HG03095 (cell line): ENCODE measurements around the gene SPRR2F.
"Not testable (repeated sequence)": the region's sequence is repeated elsewhere in the genome, so short reads cannot be mapped to it uniquely, and the experiment has no call there.

Experiments
- ATAC-seq: cut with Tn5 transposase; IDR thresholded peaks from one replicate; pipeline ENCODE4 v1.9.1; 2021; ENCODE audit warnings: moderate library complexity; ENCODE audit not compliant: unreplicated experiment

SPRR2F gene, protein sequence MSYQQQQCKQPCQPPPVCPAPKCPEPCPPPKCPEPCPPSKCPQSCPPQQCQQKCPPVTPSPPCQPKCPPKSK

DNA sequence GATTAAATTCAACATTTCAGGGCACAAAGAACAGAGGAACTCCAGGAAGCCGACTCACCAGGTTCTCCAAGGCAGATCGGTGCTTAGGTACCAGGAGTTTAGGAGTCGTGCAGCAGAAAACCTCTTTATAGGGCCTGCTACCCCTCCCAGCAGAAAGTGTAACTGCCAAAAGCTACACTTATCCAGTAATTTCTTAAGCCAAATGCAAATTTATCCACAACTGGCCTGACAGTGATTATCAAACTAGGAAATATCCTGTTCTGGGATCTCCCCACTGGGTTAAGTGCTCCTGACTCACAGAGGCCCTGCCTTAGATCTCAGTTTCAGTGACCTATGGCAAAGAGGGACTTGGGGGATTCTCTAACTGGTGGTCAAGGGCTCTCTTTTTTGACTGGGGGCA is at the start of gene SPRR2F:
SPRR2F (minus strand) TSS at position 101 of the 400 bp plus-strand sequence. CDS start 783 bp downstream, outside the sequence.
- ATAC-seq, result no peak

GRCh38 chr1:153155541-153155940 is 42.2 kb upstream of the SPRR2F start:
- ATAC-seq, result no peak

- ATAC-seq, result no peak
These were observed 39.2 kb upstream of the SPRR2F start for GRCh38 chr1:153152481-153152880.

- no peak for ATAC-seq
These were observed 37.5 kb upstream of the SPRR2F start, which contains the start of gene SPRR2G for GRCh38 chr1:153150846-153151245. Gene SPRR2G (minus strand): TSS chr1:153150890. CDS start chr1:153150110, 780 bp downstream.

- no peak for ATAC-seq
These were observed 28.1 kb upstream of the SPRR2F start for GRCh38 chr1:153141377-153141776.

GRCh38 chr1:153140484-153140883 is 27.2 kb upstream of the SPRR2F start:
- no peak for ATAC-seq

- no peak for ATAC-seq
These were observed 20.4 kb upstream of the SPRR2F start for GRCh38 chr1:153133743-153134142.

DNA sequence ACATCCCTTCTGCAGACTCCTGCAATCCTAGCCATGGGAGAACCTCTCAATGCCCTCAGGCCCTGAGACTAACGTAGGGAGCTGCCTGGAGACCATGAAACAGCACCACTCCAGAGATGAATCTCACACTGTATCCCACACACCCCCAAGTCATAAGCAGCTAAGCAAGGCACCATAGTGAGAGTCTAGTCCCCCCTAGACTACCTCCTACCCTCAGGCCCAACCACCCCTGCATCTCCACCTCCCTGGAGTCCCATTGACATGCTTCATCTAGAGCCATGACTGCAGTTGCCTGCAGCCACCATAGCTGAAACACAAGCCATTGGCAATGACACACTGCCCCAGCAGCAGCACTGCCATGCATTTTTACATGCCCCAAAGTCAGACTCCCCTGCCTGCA is 20.0 kb upstream of the SPRR2F start:
- ATAC-seq, result no peak

GRCh38 chr1:153128688-153129087 is 15.4 kb upstream of the SPRR2F start:
- ATAC-seq, result not testable (repeated sequence)

DNA sequence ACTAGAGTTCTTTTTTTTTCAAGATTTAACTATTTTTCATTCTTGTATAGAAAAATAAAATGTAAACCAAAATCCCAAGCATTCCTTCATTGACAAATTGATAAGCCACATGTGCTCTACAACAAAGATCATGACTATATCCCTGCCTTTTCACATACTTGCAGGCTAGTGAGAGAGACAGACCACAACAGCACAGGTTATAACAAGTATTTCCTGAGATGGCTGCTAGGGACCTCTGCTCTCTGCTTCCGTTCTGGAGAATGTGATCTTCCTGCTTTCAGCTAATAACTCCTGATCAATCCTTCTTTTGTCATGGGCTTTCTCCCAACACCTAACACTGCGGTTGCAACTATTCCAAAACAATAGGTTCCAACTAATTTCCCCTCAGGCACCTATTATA is 14.0 kb upstream of the SPRR2F start:
- ATAC-seq, result no peak

DNA sequence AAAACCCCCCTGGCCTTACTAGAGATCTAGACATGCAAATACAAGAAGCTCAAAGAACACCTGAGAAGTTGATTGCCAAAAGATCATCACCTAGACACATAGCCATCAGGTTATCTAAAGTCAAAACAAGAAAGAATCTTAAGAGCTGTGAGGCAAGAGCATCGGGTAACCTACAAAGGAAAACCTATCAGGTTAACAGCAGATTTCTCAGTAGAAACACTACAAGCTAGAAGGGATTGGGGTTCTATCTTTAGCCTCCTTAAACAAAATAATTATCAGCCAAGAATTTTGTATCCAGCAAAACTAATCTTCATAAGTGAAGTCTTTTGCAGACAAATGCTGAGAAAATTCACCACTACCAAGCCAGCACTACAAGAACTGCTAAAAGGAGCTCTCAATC is 12.2 kb upstream of the SPRR2F start:
- ATAC-seq, result no peak

GRCh38 chr1:153123793-153124192 is 10.5 kb upstream of the SPRR2F start:
- not testable (repeated sequence) for ATAC-seq

DNA sequence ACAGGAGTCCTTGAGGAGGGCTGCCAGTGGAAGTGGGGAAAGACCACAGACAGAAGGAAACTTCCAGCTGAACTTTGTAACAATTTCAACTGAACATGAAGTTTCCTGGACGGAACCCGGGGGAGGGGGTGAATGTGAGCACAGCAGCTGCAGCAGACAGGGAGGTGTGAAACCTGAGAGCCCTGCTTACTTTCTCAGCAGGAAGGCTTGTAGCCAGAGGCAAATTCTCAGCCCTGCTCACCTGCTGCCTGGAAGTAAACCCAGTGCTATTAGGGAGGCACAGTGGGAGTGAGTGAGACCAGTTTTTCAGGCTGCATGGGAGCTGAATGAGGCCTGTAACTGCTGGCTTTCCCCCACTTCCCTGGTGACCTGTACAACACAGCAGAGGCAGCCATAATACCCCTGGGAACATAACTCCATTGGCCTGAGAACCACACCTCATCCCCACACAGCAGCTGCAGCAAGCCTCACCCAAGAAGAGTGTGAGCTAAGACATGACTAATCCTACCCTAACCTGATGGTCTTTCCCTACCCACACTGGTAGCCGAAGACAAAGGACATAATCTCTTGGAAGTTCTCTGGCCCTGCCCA is 9.6 kb upstream of the SPRR2F start:
- no peak for ATAC-seq

GRCh38 chr1:153120945-153121344 is 7.6 kb upstream of the SPRR2F start:
- ATAC-seq, result no peak

- no peak for ATAC-seq
These were observed 6.2 kb upstream of the SPRR2F start for GRCh38 chr1:153119491-153119971.

- not testable (repeated sequence) for ATAC-seq
These were observed 1.9 kb upstream of the SPRR2F start for GRCh38 chr1:153115264-153115663.

DNA sequence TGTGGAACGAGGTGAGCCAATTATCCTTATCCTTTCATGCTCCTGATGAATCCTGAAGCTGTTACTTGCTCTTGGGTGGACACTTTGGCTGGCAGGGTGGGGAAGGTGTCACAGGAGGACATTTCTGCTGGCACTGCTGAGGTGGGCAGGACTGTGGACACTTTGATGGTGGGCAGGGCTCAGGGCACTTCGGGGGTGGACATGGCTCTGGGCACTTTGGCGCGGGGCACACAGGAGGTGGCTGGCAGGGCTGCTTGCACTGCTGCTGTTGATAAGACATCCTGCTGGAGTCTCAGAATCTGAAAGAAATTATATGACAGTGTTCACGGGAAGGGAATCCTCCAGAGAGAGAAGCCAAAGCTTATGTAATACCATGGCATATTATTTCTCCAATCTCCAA is 862 bp downstream of the SPRR2F start:
- not testable (repeated sequence) for ATAC-seq

GRCh38 chr1:153100245-153100644 is 13.1 kb downstream of the SPRR2F start:
- no peak for ATAC-seq

DNA sequence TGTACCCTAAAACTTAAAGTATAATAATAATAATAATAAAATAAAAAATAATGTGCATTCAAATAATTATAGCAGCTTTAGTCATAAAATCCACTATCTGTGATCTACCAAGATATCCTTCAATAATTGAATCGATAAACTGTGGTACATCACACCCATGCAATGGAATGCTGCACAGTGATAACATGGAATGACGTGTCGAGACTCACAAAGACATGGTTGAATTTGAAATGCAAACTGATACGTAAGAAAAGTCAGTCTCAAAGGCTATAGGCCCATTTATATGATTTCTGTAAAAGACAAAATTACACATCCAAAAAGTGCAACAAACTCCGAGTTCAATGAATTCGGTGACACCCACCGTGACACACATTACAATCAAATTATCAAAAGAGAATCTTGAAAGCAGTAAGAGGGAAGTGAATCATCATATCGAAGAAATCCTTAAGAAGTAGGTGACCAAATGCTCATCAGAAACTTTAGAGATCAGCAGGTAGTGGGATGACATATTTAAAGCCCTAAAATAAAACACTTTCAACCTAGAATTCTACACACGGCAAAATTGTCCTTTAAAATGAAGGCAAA is 13.8 kb downstream of the SPRR2F start:
- no peak for ATAC-seq

GRCh38 chr1:153095764-153096163 is 17.6 kb downstream of the SPRR2F start:
- ATAC-seq, result no peak

DNA sequence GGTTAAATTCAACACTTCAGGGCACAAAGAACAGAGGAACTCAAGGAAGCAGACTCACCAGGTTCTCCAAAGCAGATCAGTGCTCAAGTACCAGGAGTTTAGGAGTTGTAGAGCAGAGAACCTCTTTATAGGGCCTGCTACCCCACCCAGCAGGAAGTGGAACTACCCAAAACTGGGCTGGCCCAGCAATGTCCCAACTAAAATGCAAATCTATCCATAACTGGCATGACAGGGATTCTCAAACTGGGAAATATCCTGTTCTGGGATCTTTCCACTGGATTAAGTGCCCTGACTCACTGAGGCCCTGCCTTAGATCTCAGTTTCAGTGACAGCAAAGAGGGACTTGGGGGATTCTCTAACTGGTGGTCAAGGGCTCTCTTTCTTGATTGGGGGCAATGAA is 18.9 kb downstream of the SPRR2F start, which contains the start of gene SPRR2E:
SPRR2E (minus strand) TSS at position 101 of the 400 bp plus-strand sequence. CDS start 775 bp downstream, outside the sequence.
- no peak for ATAC-seq

DNA sequence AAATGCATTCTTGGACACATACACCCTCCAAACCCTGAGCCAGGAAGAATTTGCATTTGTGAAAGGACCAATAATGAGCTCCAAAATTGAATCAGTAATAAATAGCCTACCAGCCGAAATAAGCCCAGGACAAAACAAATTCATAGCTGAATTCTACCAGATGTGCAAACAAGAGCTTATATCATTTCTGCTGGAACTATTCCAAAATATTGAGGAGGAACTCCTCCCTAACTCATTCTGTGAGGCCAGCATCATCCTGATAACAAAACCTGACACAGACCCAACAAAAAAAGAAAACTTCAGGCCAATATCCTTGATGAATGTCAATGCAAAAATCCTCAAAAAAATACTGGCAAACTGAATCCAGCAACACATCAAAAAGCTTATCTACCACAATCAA is 25.7 kb downstream of the SPRR2F start:
- ATAC-seq, result no peak
